H1 (cell line): ENCODE data around the gene PPP1R14C. TPM values are rescaled to one million over a fixed set of nuclear protein-coding genes. Genes with fewer than 3 reads are reported as not detected.

ENCODE experiments used
- CTCF ChIA-PET: fragments of 300-600 bp; sonication (Branson Sonifier 250); formaldehyde crosslinking; loops from one replicate; lab custom pipeline; 2021; ENCODE audit not compliant: partially characterized antibody; lab: Charles Lee
- POLR2A ChIA-PET: fragments of 300-600 bp; sonication (Branson Sonifier 250); formaldehyde crosslinking; loops from one replicate; lab custom pipeline; 2021; ENCODE audit warnings: inconsistent platforms; ENCODE audit not compliant: partially characterized antibody; lab: Charles Lee
- DNase-seq, 2 experiments: peaks; one replicate each; pipeline versions ENCODE4 v3.0.0 to v3.0.0-alpha.2; 2010 to 2022; ENCODE audit warnings: low spot score in 2 of 2, low read depth in 1 of 2, mixed read lengths in 1 of 2
- FAIRE-seq: peaks from 2 replicates; lab custom pipeline; 2011; peaks lifted over from hg19 to GRCh38; lab: Jason Lieb, UNC
- H2AFZ ChIP-seq: 2 replicates; pipeline ENCODE4 v1.8.1; 2012; ENCODE audit warnings: low read length, inconsistent platforms
- H2AK5ac ChIP-seq: 2 replicates; pipeline ENCODE4 v1.6.1; 2013; ENCODE audit warnings: low read depth, low read length
- H2BK120ac ChIP-seq: replicated peaks from 2 replicates; pipeline ENCODE3; 2013; ENCODE audit warnings: low read depth, low read length, inconsistent platforms
- H2BK12ac ChIP-seq: 2 replicates; pipeline ENCODE4 v1.6.1; 2013; ENCODE audit warnings: low read depth, low read length
- H2BK15ac ChIP-seq: 2 replicates; pipeline ENCODE4 v1.6.1; 2013; ENCODE audit warnings: low read length
- H2BK20ac ChIP-seq: 2 replicates; pipeline ENCODE4 v1.6.1; 2013; ENCODE audit warnings: low read length
- H2BK5ac ChIP-seq: 2 replicates; pipeline ENCODE4 v1.6.1; 2013; ENCODE audit warnings: low read depth, low read length
- H3K14ac ChIP-seq: 2 replicates; pipeline ENCODE4 v1.6.1; 2013; ENCODE audit warnings: inconsistent platforms; ENCODE audit not compliant: insufficient read length
- H3K18ac ChIP-seq: 2 replicates; pipeline ENCODE4 v1.6.1; 2013; ENCODE audit warnings: low read length; ENCODE audit errors: extremely low read depth
- H3K23ac ChIP-seq: 2 replicates; pipeline ENCODE4 v1.6.1; 2013; ENCODE audit warnings: inconsistent platforms; ENCODE audit not compliant: insufficient read length
- H3K23me2 ChIP-seq: 2 replicates; pipeline ENCODE4 v1.6.1; 2013; ENCODE audit warnings: low read depth, low read length
- H3K27ac ChIP-seq: 2 replicates; pipeline ENCODE4 v1.6.1; 2011; ENCODE audit warnings: low read depth, low read length, inconsistent platforms
- H3K27me3 ChIP-seq, 4 experiments: replicated peaks in 1 of 4; 1 replicate in 1 of 4; 2 replicates in 3 of 4; pipeline versions ENCODE4 v1.6.1 to v1.8.1; 2011 to 2013; ENCODE audit warnings: low read length in 3 of 4, mild to moderate bottlenecking in 3 of 4, inconsistent platforms in 2 of 4, mixed read lengths in 2 of 4, moderate library complexity in 1 of 4; ENCODE audit not compliant: control insufficient read depth in 3 of 4, insufficient read depth in 3 of 4; ENCODE audit errors: extremely low read depth in 1 of 4
- H3K36me3 ChIP-seq, 4 experiments: 2 replicates each; pipeline versions ENCODE4 v1.6.1 to v1.8.1; 2011 to 2013; ENCODE audit warnings: mild to moderate bottlenecking in 4 of 4, low read length in 3 of 4, moderate library complexity in 2 of 4, control low read depth in 1 of 4, inconsistent platforms in 1 of 4; ENCODE audit not compliant: insufficient read depth in 4 of 4, control insufficient read depth in 2 of 4
- H3K4ac ChIP-seq: replicated peaks from 2 replicates; pipeline ENCODE3; 2013; ENCODE audit warnings: low read length, low read depth, mixed read lengths, inconsistent platforms; ENCODE audit not compliant: insufficient read length
- H3K4me1 ChIP-seq, 4 experiments: replicated peaks in 1 of 4; 1 replicate in 1 of 4; 2 replicates in 3 of 4; pipeline versions ENCODE4 v1.6.1 to v1.8.1; 2011 to 2013; ENCODE audit warnings: low read length in 3 of 4, inconsistent platforms in 2 of 4, mixed read lengths in 1 of 4; ENCODE audit not compliant: insufficient read depth in 4 of 4, control insufficient read depth in 3 of 4
- H3K4me2 ChIP-seq, 2 experiments: 2 replicates each; pipeline versions ENCODE4 v1.6.1 to v1.8.1; 2011 to 2013; ENCODE audit warnings: low read depth in 2 of 2, low read length in 2 of 2, control low read depth in 1 of 2, inconsistent platforms in 1 of 2, mild to moderate bottlenecking in 1 of 2; ENCODE audit not compliant: insufficient read depth in 1 of 2
- H3K4me3 ChIP-seq, 4 experiments: fragments of 200-600, 300-600 bp in 1 of 4; sonication (generic), shearing (Covaris generic), sonication (Bioruptor Twin) in 1 of 4; 2 replicates each; pipeline versions ENCODE4 v1.5.1 to v1.8.1; 2011 to 2016; ENCODE audit warnings: low read length in 4 of 4, low read depth in 3 of 4, control low read depth in 2 of 4, inconsistent platforms in 2 of 4, mild to moderate bottlenecking in 2 of 4, mixed read lengths in 1 of 4, moderate library complexity in 1 of 4; ENCODE audit not compliant: insufficient read depth in 2 of 4; ENCODE audit errors: extremely low read depth in 1 of 4
- H3K56ac ChIP-seq: replicated peaks from 2 replicates; pipeline ENCODE3; 2013; ENCODE audit warnings: low read depth, mild to moderate bottlenecking, mixed read lengths, low read length, inconsistent platforms; ENCODE audit not compliant: insufficient read length
- H3K79me1 ChIP-seq: 2 replicates; pipeline ENCODE4 v1.6.1; 2013; ENCODE audit warnings: low read depth, low read length, control low read depth
- H3K79me2 ChIP-seq, 2 experiments: 2 replicates each; pipeline versions ENCODE4 v1.6.1 to v1.8.1; 2012 to 2013; ENCODE audit warnings: low read length in 2 of 2, mild to moderate bottlenecking in 2 of 2, inconsistent platforms in 1 of 2; ENCODE audit not compliant: insufficient read depth in 2 of 2, control insufficient read depth in 1 of 2
- H3K9ac ChIP-seq, 4 experiments: replicated peaks in 1 of 4; 1 replicate in 1 of 4; 2 replicates in 3 of 4; pipeline versions ENCODE4 v1.6.1 to v1.8.1; 2011 to 2013; ENCODE audit warnings: low read depth in 3 of 4, low read length in 3 of 4, control low read depth in 2 of 4, mild to moderate bottlenecking in 2 of 4, moderate library complexity in 2 of 4, inconsistent platforms in 1 of 4; ENCODE audit errors: extremely low read depth in 1 of 4
- H3K9me3 ChIP-seq, 2 experiments: 2 replicates each; pipeline versions ENCODE4 v1.6.1 to v1.8.1; 2012 to 2013; ENCODE audit warnings: mild to moderate bottlenecking in 2 of 2, moderate library complexity in 2 of 2, control low read depth in 1 of 2, inconsistent platforms in 1 of 2, low read depth in 1 of 2, low read length in 1 of 2, mixed read lengths in 1 of 2; ENCODE audit not compliant: insufficient read depth in 2 of 2
- H4K20me1 ChIP-seq, 2 experiments: replicated peaks in 1 of 2; 2 replicates each; pipeline versions ENCODE3 to v1.8.1; 2011 to 2013; ENCODE audit warnings: inconsistent platforms in 2 of 2, low read length in 2 of 2, mild to moderate bottlenecking in 1 of 2; ENCODE audit not compliant: insufficient read depth in 2 of 2, control insufficient read depth in 1 of 2
- H4K5ac ChIP-seq: 2 replicates; pipeline ENCODE4 v1.6.1; 2013; ENCODE audit warnings: low read length, low read depth, mixed read lengths, inconsistent platforms; ENCODE audit not compliant: insufficient read length
- H4K8ac ChIP-seq: 2 replicates; pipeline ENCODE4 v1.8.0; 2013; ENCODE audit warnings: mild to moderate bottlenecking, moderate library complexity, low read length, inconsistent platforms; ENCODE audit not compliant: insufficient read depth; ENCODE audit errors: extremely low read depth
- H4K91ac ChIP-seq: replicated peaks from 2 replicates; pipeline ENCODE3; 2013; ENCODE audit warnings: low read length, mixed read lengths, inconsistent platforms; ENCODE audit not compliant: insufficient read length
- whole genome bisulfite sequencing, 2 experiments: shearing (Covaris generic) in 1 of 2; methylation state at CpG; one replicate each; pipeline versions ENCODE4 v1.1.6 to v1.1.7; 2013 to 2015; ENCODE audit warnings: low lambda C conversion rate in 2 of 2, mixed read lengths in 2 of 2, inconsistent platforms in 1 of 2, low coverage in 1 of 2, missing lambda C conversion rate in 1 of 2; ENCODE audit not compliant: insufficient replicate concordance in 2 of 2, insufficient coverage in 1 of 2, insufficient read length in 1 of 2; ENCODE audit errors: extremely low coverage in 1 of 2, missing lambda C conversion rate in 1 of 2; 5-methylcytosine and 5-hydroxymethylcytosine counted together
- polyA plus RNA-seq, 7 experiments: library from polyadenylated mRNA; depleted of rRNA in 3 of 7; stranded (reverse) in 5 of 7; unstranded in 2 of 7; fragments of >200 nt in 5 of 7; fragments of 200-250 nt in 2 of 7; gene quantifications; 1 replicate in 5 of 7; 2 replicates in 1 of 7; 4 replicates in 1 of 7; pipeline versions ENCODE4 v1.2.1 to v1.2.3, GENCODE V29; 2011 to 2013; ENCODE audit warnings: missing spikeins in 2 of 7, mixed read lengths in 2 of 7
- total RNA-seq: library from RNA; stranded (reverse); fragmentation: NEBNext Ultra II Directional; extraction: Animal tissue kit (Norgen Biotek cat#: 25700); gene quantifications from 2 replicates; pipeline ENCODE4 v1.2.1, GENCODE V29; 2021

Gene PPP1R14C
- total and polyA plus RNA-seq, 2 of the 8 experiments (the other 6 are each of a cell fraction or from before 2014, with no cell fraction given): 0.30 to 0.61 TPM

GRCh38 chr6:150201285-150201684 is 58.4 kb downstream of the PPP1R14C start:
- H2AK5ac ChIP-seq: no peak overlapping the region
- no peak overlapping the region for H3K14ac ChIP-seq
- no peak overlapping the region for H3K4ac ChIP-seq
- H4K20me1 ChIP-seq: no peaks in the 10 kb centered on the region
- H4K5ac ChIP-seq: no peak overlapping the region
- H4K91ac ChIP-seq: no peak overlapping the region
- no peak overlapping the region for H3K56ac ChIP-seq
- H2BK120ac ChIP-seq: no peak overlapping the region
- H2BK5ac ChIP-seq: no peak overlapping the region
- ChIA-PET CTCF (interaction anchor here (1.2 to 2.0 kb wide), 2 partner anchors 15 to 120 kb away, joined by 3 to 6 read pairs; no protein-coding TSS in a partner anchor), POLR2A (no interaction called here)
- H3K23me2 ChIP-seq: no peaks in the 10 kb centered on the region
- H3K4me2 ChIP-seq: no peak overlapping the region
- H3K9ac ChIP-seq: no peak overlapping the region
- H3K4me1 ChIP-seq: no peaks in the 10 kb centered on the region
- no peak overlapping the region for H3K4me3 ChIP-seq
- FAIRE-seq (no peak), DNase-seq (no peak)
- H3K79me1 ChIP-seq: no peaks in the 10 kb centered on the region
- H3K18ac ChIP-seq: no peak overlapping the region
- H3K79me2 ChIP-seq: no peaks in the 10 kb centered on the region
- H3K36me3 ChIP-seq: no peaks in the 10 kb centered on the region
- H2BK15ac ChIP-seq: no peak overlapping the region
- WGBS, 2 experiments: 94% methylated on average over 8 of the region's 8 CpGs; no CpG with 5 or more reads in 1 of the 2 experiments
- H4K8ac ChIP-seq: no peak overlapping the region
- H3K27me3 ChIP-seq: no peaks in the 10 kb centered on the region
- no peak overlapping the region for H2BK20ac ChIP-seq
- no peaks in the 10 kb centered on the region for H3K9me3 ChIP-seq
- H3K27ac ChIP-seq: no peak overlapping the region
- H2BK12ac ChIP-seq: no peak overlapping the region
- no peak overlapping the region for H2AFZ ChIP-seq
- H3K23ac ChIP-seq: no peak overlapping the region
